ENCODE results near the gene OR56A3.

The OR56A3 gene

GRCh38 chr11:5933116-5933515 lies 8.9 kb upstream of the OR56A3 start:
- no peak for TF ChIP-seq FOXP2 (optimal IDR thresholded peaks at IDR 0.05; ENCODE audit: borderline replicate concordance, extremely low read depth, extremely low read length, insufficient read depth)
- TF ChIP-seq POLR2AphosphoS5 (IDR thresholded peaks at IDR 0.05; ENCODE audit: low read depth, low read length): no peak
- TF ChIP-seq TAF1 (IDR thresholded peaks at IDR 0.05; ENCODE audit: borderline replicate concordance, insufficient read depth, low read length): no peak
- TF ChIP-seq, protein P1, sequence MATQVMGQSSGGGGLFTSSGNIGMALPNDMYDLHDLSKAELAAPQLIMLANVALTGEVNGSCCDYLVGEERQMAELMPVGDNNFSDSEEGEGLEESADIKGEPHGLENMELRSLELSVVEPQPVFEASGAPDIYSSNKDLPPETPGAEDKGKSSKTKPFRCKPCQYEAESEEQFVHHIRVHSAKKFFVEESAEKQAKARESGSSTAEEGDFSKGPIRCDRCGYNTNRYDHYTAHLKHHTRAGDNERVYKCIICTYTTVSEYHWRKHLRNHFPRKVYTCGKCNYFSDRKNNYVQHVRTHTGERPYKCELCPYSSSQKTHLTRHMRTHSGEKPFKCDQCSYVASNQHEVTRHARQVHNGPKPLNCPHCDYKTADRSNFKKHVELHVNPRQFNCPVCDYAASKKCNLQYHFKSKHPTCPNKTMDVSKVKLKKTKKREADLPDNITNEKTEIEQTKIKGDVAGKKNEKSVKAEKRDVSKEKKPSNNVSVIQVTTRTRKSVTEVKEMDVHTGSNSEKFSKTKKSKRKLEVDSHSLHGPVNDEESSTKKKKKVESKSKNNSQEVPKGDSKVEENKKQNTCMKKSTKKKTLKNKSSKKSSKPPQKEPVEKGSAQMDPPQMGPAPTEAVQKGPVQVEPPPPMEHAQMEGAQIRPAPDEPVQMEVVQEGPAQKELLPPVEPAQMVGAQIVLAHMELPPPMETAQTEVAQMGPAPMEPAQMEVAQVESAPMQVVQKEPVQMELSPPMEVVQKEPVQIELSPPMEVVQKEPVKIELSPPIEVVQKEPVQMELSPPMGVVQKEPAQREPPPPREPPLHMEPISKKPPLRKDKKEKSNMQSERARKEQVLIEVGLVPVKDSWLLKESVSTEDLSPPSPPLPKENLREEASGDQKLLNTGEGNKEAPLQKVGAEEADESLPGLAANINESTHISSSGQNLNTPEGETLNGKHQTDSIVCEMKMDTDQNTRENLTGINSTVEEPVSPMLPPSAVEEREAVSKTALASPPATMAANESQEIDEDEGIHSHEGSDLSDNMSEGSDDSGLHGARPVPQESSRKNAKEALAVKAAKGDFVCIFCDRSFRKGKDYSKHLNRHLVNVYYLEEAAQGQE (IDR thresholded peaks at IDR 0.05; ENCODE audit: insufficient read depth in 1 of 2, low read depth in 2 of 2, low read length in 2 of 2): no peak
- TF ChIP-seq SIN3A (IDR thresholded peaks at IDR 0.05; ENCODE audit: borderline replicate concordance, insufficient read depth, low read length): no peak

DNA sequence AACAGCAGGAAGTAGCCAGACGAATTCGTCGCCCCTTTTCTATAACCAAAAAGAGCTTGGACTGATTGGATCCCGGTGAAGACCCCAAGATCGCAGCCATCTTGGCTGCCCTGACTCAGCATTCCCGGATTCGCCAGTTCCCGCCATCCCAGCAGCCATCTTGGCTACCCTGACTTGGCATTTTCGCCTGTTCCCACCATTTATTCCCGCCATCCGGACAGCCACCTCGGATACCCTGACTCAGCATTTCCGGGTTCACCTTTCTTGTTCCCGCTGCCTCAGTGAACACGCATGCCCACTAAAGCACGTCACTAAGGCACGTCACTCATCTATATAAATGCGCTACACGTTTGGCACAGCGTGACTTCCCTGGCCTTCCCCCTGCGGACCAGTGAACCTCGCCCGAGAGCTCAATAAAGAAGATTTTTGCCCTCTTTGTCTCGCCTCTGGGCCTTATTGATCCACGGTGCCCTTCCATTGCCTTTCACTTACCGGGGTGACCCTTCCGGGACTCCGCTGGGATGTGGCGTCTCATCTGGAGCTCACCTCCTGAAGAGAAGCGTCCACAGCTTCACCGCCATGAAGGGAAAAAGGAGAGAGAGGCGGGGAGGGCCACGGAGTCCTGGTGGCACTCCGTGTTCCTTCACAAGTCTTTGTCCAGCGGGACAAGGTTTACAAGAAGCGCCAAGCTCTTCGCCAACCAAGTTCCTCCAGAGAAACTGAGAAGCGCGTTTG lies 4.0 kb upstream of the OR56A3 start:
- TF ChIP-seq, protein P1 (IDR thresholded peaks at IDR 0.05; ENCODE audit: insufficient read depth in 1 of 2, low read depth in 2 of 2, low read length in 2 of 2): no peak
- TF ChIP-seq FOXP2 (optimal IDR thresholded peaks at IDR 0.05; ENCODE audit: borderline replicate concordance, extremely low read depth, extremely low read length, insufficient read depth) (no peak), POLR2AphosphoS5 (IDR thresholded peaks at IDR 0.05; ENCODE audit: low read depth, low read length) (no peak), TAF1 (IDR thresholded peaks at IDR 0.05; ENCODE audit: borderline replicate concordance, insufficient read depth, low read length) (no peak), SIN3A (IDR thresholded peaks at IDR 0.05; ENCODE audit: borderline replicate concordance, insufficient read depth, low read length) (no peak)

- TF ChIP-seq, protein P1 (IDR thresholded peaks at IDR 0.05; ENCODE audit: insufficient read depth in 1 of 2, low read depth in 2 of 2, low read length in 2 of 2): no peak
- no peak for TF ChIP-seq FOXP2 (optimal IDR thresholded peaks at IDR 0.05; ENCODE audit: borderline replicate concordance, extremely low read depth, extremely low read length, insufficient read depth)
- no peak for TF ChIP-seq SIN3A (IDR thresholded peaks at IDR 0.05; ENCODE audit: borderline replicate concordance, insufficient read depth, low read length)
- TF ChIP-seq TAF1 (IDR thresholded peaks at IDR 0.05; ENCODE audit: borderline replicate concordance, insufficient read depth, low read length): no peak
- no peak for TF ChIP-seq POLR2AphosphoS5 (IDR thresholded peaks at IDR 0.05; ENCODE audit: low read depth, low read length)
Observed at GRCh38 chr11:5938603-5938965, 3.5 kb upstream of the OR56A3 start.

GRCh38 chr11:5940748-5941147 lies 1.3 kb upstream of the OR56A3 start:
- TF ChIP-seq POLR2AphosphoS5 (IDR thresholded peaks at IDR 0.05; ENCODE audit: low read depth, low read length) (no peak), FOXP2 (optimal IDR thresholded peaks at IDR 0.05; ENCODE audit: borderline replicate concordance, extremely low read depth, extremely low read length, insufficient read depth) (no peak), TAF1 (IDR thresholded peaks at IDR 0.05; ENCODE audit: borderline replicate concordance, insufficient read depth, low read length) (no peak), SIN3A (IDR thresholded peaks at IDR 0.05; ENCODE audit: borderline replicate concordance, insufficient read depth, low read length) (no peak)
- TF ChIP-seq, protein P1 (IDR thresholded peaks at IDR 0.05; ENCODE audit: insufficient read depth in 1 of 2, low read depth in 2 of 2, low read length in 2 of 2): no peak

Measured in PFSK-1 (cell line).